Esophagus muscularis mucosa (tissue), 4 donors: ENCODE results near the gene TAF3.

Source experiments
- EP300 ChIP-seq: sonication (generic); formaldehyde crosslinking; IDR thresholded peaks from one replicate; pipeline ENCODE4 v1.6.1; 2017; ENCODE audit warnings: antibody characterized with exemption
- POLR2A ChIP-seq: fragments of 450-650 bp; IDR thresholded peaks from one replicate; pipeline ENCODE4 v1.6.1; 2017; ENCODE audit warnings: antibody characterized with exemption, moderate library complexity, mild to moderate bottlenecking, low read depth
- POLR2AphosphoS5 ChIP-seq, 2 donors: sonication (generic); formaldehyde crosslinking; IDR thresholded peaks; one replicate each; pipeline ENCODE4 v1.6.1; 2017; ENCODE audit warnings: antibody characterized with exemption in 2 of 2
- TF ChIP-seq, protein P1 (sequence below), 3 experiments: fragments of 200-600 bp in 2 of 3; fragments of 450-650 bp in 1 of 3; sonication (generic) in 2 of 3; IDR thresholded peaks; one replicate each; pipeline ENCODE4 v1.5.1; 2017 to 2019; ENCODE audit warnings: antibody characterized with exemption in 3 of 3, mild to moderate bottlenecking in 2 of 3, moderate library complexity in 1 of 3

GRCh38 chr10:7836571-7836970, 18.3 kb downstream of the TAF3 start:
- TF ChIP-seq POLR2A (no peak), POLR2AphosphoS5 (IDR thresholded peaks at IDR 0.05) (no peak), EP300 (no peak)
- TF ChIP-seq, protein P1, sequence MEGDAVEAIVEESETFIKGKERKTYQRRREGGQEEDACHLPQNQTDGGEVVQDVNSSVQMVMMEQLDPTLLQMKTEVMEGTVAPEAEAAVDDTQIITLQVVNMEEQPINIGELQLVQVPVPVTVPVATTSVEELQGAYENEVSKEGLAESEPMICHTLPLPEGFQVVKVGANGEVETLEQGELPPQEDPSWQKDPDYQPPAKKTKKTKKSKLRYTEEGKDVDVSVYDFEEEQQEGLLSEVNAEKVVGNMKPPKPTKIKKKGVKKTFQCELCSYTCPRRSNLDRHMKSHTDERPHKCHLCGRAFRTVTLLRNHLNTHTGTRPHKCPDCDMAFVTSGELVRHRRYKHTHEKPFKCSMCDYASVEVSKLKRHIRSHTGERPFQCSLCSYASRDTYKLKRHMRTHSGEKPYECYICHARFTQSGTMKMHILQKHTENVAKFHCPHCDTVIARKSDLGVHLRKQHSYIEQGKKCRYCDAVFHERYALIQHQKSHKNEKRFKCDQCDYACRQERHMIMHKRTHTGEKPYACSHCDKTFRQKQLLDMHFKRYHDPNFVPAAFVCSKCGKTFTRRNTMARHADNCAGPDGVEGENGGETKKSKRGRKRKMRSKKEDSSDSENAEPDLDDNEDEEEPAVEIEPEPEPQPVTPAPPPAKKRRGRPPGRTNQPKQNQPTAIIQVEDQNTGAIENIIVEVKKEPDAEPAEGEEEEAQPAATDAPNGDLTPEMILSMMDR (IDR thresholded peaks at IDR 0.05), result no peak
